ENCODE measurements around the gene ITCH.

DNA sequence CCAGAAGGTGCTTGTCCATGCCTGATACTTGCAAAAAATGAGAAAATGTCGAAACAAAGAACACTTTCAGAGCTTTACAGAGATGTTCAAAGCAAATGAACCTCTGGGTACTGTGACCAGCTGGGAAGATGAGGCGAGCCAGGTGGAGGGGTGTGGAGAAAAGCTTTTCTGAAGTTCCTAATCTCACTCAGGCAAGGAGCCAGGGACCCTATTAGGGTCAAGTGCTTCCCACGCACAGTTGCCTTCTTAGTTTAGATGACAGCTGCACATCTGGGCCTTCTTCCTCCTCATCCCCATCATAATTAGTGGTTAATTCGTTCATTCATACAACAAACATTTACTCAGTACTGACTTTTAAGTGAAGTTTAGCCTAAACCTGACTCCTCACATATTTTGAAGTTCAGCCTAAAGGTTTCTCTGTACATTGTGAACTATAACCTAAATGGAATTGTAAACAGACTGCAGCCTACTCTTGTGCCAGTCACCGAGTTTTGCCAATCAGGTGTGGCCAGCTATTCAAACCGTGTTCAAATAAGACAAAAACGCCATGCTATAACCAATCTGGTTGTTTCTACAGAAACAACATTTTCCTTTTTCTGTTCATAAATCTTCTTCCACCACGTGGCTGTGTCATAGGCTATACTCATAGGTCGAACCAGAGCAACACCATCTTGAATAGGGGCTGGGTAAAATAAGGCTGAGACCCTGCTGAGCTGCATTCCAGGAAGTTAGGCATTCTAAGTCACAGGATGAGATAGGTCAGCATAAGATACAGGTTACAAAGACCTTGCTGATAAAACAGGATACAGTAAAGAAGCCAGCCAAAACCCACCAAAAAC lies 40.6 kb upstream of the ITCH start:
- TF ChIP-seq, protein P1, sequence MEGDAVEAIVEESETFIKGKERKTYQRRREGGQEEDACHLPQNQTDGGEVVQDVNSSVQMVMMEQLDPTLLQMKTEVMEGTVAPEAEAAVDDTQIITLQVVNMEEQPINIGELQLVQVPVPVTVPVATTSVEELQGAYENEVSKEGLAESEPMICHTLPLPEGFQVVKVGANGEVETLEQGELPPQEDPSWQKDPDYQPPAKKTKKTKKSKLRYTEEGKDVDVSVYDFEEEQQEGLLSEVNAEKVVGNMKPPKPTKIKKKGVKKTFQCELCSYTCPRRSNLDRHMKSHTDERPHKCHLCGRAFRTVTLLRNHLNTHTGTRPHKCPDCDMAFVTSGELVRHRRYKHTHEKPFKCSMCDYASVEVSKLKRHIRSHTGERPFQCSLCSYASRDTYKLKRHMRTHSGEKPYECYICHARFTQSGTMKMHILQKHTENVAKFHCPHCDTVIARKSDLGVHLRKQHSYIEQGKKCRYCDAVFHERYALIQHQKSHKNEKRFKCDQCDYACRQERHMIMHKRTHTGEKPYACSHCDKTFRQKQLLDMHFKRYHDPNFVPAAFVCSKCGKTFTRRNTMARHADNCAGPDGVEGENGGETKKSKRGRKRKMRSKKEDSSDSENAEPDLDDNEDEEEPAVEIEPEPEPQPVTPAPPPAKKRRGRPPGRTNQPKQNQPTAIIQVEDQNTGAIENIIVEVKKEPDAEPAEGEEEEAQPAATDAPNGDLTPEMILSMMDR (IDR thresholded peaks at IDR 0.05), result no peak
- TF ChIP-seq POLR2AphosphoS5 (IDR thresholded peaks at IDR 0.05) (no peak), POLR2A (IDR thresholded peaks at IDR 0.05) (no peak)

All from prostate gland (tissue), 2 donors.